DMS 273 (cell line): Measurements from ENCODE around the gene NEU1.

Experiments used
- DNase-seq: peaks from one replicate; lab custom pipeline; 2025; ENCODE audit not compliant: unreplicated experiment; lab: John Stamatoyannopoulos, UW

NEU1 gene

GRCh38 chr6:31896856-31897611 lies 34.4 kb upstream of the NEU1 start:
- DNase-seq, result peak; percentile 51

- no peak for DNase-seq
These were observed 33.9 kb upstream of the NEU1 start for GRCh38 chr6:31896493-31896855.

GRCh38 chr6:31892821-31893220 lies 30.2 kb upstream of the NEU1 start:
- DNase-seq, result no peak

DNA sequence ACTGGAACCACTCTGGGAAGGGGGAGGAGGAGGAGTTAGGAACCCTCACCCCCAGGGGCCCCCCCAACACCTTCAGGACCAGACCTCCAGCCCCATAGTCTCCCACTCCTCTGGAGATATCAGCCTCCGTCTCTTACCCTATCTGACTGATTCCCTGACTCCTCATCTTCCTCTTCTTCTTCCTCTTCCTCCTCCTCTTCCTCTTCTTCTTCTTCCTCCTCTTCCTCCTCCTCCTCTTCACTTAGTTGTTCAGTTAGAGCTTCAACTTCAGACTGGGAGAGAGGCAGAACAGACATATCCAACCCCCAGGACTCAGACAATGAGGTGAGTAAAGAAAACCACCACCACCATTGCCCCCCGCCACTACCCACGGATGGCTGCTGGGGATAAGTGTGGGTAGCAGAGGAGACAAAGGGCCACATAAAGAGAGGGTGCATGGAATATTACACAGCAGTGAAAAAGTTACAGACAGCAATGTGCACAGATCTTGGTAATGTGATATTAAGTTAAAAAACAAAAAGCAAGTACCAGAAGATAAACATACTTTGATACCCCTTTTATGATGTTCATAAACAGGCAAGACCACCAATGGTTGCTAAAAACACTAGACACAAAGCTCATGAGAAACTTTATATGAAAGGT lies 26.8 kb upstream of the NEU1 start:
- DNase-seq, result no peak

GRCh38 chr6:31888276-31889258 lies 25.9 kb upstream of the NEU1 start:
- DNase-seq, result peak; percentile 68

DNA sequence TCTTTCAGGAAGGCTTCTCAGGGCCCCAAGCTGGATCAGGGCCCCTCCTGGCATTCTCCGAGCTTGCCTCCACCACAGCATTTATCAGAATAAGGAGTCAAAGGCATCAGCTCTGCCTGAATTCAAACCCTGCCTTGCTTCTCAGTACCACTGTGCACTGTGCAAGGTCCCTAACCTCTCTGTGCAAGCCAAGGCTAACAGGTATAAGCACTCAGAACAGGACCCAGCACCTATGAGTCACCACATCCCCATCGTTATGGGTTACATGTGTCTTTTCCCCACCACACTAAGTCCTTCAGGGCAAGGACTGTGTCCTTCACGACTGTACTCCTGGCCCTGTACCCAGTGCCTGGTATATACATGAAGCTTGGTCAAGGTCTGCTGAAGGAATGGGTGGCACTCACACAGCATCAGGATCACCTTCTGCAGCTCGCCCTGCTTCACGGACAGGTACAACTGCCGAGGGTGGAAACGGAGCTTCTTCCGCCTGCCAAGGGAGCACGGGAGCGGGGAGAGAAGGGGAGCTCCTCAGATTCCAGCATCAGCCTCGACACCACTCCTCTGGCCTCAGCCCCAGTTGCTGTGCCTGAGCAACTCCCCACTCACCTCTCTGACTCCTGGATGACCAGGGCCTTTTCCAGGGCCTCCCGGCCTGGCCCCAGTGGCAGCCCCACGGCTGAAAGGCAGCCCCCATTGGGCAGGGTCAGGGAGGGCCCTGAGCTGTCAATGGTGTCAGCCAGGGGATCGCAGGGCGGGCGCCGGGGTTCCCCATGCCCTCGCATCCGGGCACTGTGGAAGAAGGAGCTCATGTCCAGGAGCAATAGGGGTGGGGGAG lies 24.8 kb upstream of the NEU1 start:
- DNase-seq, result no peak

GRCh38 chr6:31886541-31886991 lies 23.9 kb upstream of the NEU1 start:
- DNase-seq, result no peak

- DNase-seq, result no peak
These were observed 22.0 kb upstream of the NEU1 start for GRCh38 chr6:31884528-31885035.

DNA sequence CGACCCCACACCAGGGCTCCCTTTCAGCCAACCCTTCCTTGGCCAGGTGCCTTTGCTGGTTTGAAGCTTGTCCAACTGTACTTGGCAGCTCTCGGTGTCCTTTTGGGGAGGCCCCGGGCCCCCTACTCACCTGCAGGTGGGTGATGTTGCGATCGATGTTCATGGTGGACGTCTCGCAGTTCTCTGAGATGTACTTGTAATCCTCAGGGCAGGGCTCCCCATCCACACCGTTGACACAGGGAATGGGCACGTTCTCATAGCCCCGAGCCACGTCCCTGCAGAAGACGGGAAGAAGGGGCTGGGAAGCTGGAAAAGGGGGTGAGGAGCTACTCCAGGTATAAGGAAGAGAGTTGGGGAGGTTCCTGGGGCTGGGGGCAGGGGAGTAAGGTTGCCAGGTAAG lies 21.1 kb upstream of the NEU1 start:
- no peak for DNase-seq

DNA sequence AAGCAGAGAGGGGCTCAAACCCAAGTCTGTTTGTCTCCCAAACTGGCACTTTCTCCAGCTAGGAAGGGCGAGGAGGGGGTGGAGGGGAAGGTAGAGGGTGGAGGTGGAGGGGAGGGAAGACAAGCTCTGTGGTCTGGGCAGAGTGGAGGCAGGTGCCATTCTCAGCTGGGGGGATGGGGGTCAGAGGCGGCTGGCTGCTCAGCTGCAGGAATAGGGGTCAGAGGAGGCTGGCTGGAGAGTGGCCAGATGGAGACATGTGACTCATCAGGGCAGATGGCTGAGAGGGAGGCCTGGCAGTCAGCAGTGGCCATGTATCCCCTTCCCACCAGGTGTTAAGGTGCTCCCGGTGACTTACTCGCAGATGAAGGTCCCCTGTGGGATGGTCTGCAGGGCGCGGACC lies 19.7 kb upstream of the NEU1 start:
- peak; percentile 79 for DNase-seq

DNA sequence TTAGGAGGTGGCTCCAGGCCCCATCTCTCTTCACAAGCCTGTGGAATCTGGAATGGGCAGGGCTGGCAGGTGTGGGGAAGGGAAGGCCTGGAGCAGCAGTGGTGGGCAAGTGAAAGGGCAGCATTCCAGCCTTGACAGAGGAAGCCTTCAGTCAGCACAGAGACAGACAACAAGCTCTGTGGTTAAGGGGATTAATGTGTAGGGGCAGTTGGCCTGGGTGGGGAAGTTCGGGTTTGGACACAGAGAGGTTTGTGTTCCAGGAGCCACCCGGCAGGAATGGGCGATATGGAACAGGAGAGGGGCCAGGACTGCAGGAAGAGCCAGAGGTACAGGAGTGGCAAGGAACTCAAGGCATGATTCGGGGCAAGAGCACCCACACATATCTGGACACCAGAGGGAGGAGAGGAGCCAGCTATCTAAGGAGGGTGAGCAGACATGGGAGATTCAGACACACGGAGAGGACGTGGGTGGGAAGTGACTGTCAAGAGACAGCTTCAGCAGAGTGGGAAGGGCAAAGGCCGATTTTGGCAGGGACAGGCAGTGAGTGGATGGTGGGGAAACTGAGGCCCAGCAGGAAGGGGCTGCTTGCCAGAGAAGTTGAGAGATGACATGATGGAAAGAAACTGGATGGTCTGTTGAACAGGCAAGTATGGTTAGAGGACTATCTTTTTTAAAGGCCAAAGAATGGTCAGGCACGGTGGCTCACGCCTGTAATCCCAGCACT lies 18.7 kb upstream of the NEU1 start:
- DNase-seq, result no peak

DNA sequence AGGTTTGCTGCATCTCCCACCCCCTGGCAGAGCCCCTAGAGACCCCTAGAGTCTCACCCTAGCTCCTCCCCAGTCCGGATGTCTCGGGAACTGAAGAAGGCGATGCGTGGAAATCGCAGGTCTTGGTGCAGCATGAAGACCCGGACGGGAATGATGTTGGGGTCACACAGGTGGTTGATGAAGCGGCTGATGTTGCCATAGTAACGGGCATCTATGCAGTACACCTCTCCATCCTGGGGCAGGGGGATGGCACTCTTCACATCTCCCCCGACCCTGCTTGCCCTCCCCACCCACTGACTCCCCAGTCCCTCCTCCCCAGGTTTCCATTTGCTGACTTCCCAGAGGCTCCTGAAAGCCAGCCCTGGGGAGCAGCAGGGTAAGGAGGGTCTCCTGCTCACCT lies 18.0 kb upstream of the NEU1 start:
- DNase-seq, result no peak

DNA sequence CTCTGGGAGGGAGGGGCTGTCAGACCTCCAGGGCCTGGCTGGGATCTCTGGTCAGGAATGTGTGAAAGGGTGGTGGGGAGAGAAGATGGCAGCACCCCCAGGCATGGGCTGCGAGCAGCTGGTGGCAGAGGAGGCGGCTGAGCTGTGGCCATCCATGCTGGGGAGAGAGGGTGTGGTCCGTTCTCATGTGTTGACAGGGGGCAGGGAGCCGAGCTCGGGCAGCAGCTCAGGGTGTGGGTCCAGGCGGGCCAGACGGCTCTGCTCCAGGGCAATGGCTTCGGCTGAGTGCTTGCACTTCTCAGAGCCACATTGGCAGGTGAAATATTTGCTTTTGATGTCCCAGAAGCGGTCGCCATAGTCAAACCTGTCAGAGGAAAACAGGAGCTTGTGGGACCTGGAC lies 17.3 kb upstream of the NEU1 start:
- no peak for DNase-seq

GRCh38 chr6:31879143-31879542 lies 16.5 kb upstream of the NEU1 start:
- DNase-seq, result no peak

DNA sequence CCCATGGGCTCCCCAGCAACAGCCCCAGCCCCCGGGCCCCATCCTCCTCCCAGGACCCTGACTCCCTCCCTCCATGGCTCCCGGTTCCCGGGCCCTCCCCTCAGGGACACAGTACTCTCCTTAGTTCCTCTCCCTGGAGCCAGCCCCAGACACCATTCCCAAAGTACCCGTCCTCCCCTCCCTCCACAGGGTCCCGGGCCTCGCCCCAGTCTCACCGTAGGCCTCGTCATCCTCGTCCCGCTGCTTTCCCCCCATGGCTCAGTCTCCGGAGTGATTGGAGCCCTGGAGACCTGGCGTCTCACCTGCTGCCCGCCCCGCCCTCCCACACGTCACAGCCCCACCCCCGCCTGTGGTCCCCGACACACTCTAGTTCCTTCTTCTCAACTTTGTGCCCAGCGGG lies 16.1 kb upstream of the NEU1 start, which contains the start of gene SLC44A4:
TSS of gene SLC44A4 (minus strand) at position 272 of the 400 bp plus-strand sequence. CDS start at position 255, 17 bp downstream.
- DNase-seq, result no peak

DNA sequence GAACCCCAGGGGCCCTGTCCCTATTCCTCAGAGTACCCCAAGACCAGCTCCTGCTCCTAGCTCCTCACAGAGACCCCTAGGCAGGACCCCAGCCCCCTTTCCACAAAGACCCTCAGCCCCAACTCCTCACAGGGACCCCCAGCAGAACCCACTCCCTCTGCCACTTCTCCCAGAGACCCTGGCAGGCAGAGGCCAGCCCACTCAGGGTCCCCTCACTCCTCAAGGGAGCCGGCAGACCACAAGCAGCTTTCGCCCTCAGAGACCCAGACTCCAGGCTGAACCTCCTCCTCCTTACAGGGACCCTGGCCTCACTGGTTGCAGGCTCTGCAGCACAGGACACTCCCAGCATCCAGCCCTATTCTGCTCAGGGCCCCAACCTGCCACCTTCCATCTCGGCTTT lies 15.6 kb upstream of the NEU1 start:
- DNase-seq, result no peak

- DNase-seq, result peak; percentile 26
These were observed 15.1 kb upstream of the NEU1 start for GRCh38 chr6:31877651-31878161.

DNA sequence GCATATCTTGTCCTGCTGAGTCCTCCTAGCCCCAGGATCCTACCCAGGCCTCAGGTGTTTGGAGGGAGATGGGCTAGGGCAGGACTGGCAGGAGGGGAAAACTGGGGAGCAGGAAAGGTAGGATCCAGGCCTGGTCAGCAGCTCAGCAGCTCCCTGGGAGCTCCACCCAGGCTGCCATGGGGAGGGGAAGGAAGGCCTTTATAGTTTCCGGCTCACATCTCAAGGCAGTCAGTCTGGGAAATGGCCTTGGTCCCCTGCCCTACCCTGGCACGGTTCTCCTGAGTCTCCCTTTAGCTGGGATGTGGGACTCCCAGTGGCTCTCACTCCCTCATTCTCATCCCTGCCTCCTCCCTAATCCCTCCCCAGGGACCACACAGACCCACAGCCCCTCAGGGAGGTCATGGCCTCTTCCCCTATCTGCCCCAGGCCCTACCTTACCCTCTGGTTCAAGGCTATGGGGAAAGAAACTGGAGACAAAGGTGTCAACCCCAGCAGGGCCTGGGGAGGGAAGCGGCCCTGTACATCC lies 14.6 kb upstream of the NEU1 start:
- DNase-seq, result no peak

GRCh38 chr6:31876357-31876756 lies 13.7 kb upstream of the NEU1 start:
- no peak for DNase-seq
